Liver (tissue), 9 donors: ENCODE measurements around the gene PTHLH. TPM values are rescaled to one million over a fixed set of nuclear protein-coding genes. Genes with fewer than 3 reads are reported as not detected.

Source experiments
- DNase-seq: peaks from one replicate; pipeline ENCODE4 v3.0.0-alpha.2; 2017; ENCODE audit warnings: low spot score
- H3K27ac ChIP-seq, 2 donors: one replicate each; pipeline ENCODE4 v1.7.0; 2013; ENCODE audit warnings: inconsistent platforms in 2 of 2, low read length in 2 of 2, control low read depth in 1 of 2, low read depth in 1 of 2, mild to moderate bottlenecking in 1 of 2
- H3K27me3 ChIP-seq, 4 donors: one replicate each; pipeline versions ENCODE4 v1.6.1 to v1.7.0; 2013; ENCODE audit warnings: low read length in 3 of 4, inconsistent platforms in 1 of 4, mild to moderate bottlenecking in 1 of 4, moderate library complexity in 1 of 4; ENCODE audit not compliant: control insufficient read depth in 4 of 4, insufficient read depth in 4 of 4
- H3K36me3 ChIP-seq, 4 donors: one replicate each; pipeline versions ENCODE4 v1.6.1 to v1.7.0; 2013; ENCODE audit warnings: low read length in 3 of 4, mild to moderate bottlenecking in 3 of 4, low read depth in 1 of 4, moderate library complexity in 1 of 4; ENCODE audit not compliant: control insufficient read depth in 4 of 4, insufficient read depth in 3 of 4
- H3K4me1 ChIP-seq, 4 donors: one replicate each; pipeline versions ENCODE4 v1.6.1 to v1.7.0; 2013; ENCODE audit warnings: low read length in 3 of 4, mild to moderate bottlenecking in 3 of 4, moderate library complexity in 1 of 4; ENCODE audit not compliant: control insufficient read depth in 4 of 4, insufficient read depth in 4 of 4
- H3K4me3 ChIP-seq, 3 donors: one replicate each; pipeline versions ENCODE4 v1.6.1 to v1.7.0; 2013; ENCODE audit warnings: low read length in 3 of 3, control low read depth in 1 of 3, low read depth in 1 of 3, mild to moderate bottlenecking in 1 of 3
- H3K9ac ChIP-seq, 2 donors: one replicate each; pipeline ENCODE4 v1.7.0; 2013; ENCODE audit warnings: low read length in 2 of 2, mild to moderate bottlenecking in 2 of 2, moderate library complexity in 2 of 2, control low read depth in 1 of 2, low read depth in 1 of 2
- H3K9me3 ChIP-seq, 4 donors: one replicate each; pipeline versions ENCODE4 v1.6.1 to v1.7.0; 2013; ENCODE audit warnings: low read length in 3 of 4; ENCODE audit not compliant: control insufficient read depth in 4 of 4
- EGR1 ChIP-seq, 2 donors: IDR thresholded peaks; 2 replicates each; pipeline ENCODE4 v1.6.1; 2016 to 2018; ENCODE audit warnings: antibody characterized with exemption in 2 of 2, low read depth in 2 of 2
- FOXA1 ChIP-seq: IDR thresholded peaks from 2 replicates; pipeline ENCODE4 v1.6.1; 2016; ENCODE audit warnings: antibody characterized with exemption
- FOXA2 ChIP-seq: IDR thresholded peaks from 2 replicates; pipeline ENCODE4 v1.6.1; 2016; ENCODE audit warnings: antibody characterized with exemption
- GABPA ChIP-seq, 2 donors: IDR thresholded peaks in 1 of 2; conservative IDR thresholded peaks in 1 of 2; 2 replicates each; pipeline ENCODE4 v1.6.1; 2016; ENCODE audit warnings: antibody characterized with exemption in 2 of 2, mild to moderate bottlenecking in 1 of 2, moderate library complexity in 1 of 2
- HNF4A ChIP-seq, 2 donors: conservative IDR thresholded peaks; 2 replicates each; pipeline ENCODE4 v1.6.1; 2016; ENCODE audit warnings: antibody characterized with exemption in 2 of 2, mild to moderate bottlenecking in 2 of 2
- HNF4G ChIP-seq: IDR thresholded peaks from 2 replicates; pipeline ENCODE4 v1.6.1; 2016; ENCODE audit warnings: antibody characterized with exemption
- JUND ChIP-seq, 2 donors: IDR thresholded peaks; 2 replicates each; pipeline ENCODE4 v1.6.1; 2016; ENCODE audit warnings: antibody characterized with exemption in 2 of 2
- NR2F2 ChIP-seq: IDR thresholded peaks from 2 replicates; pipeline ENCODE4 v1.6.1; 2016; ENCODE audit warnings: antibody characterized with exemption
- RAD21 ChIP-seq, 2 donors: IDR thresholded peaks; 2 replicates each; pipeline ENCODE4 v1.6.1; 2016; ENCODE audit warnings: antibody characterized with exemption in 2 of 2, mild to moderate bottlenecking in 2 of 2
- RXRA ChIP-seq, 2 donors: IDR thresholded peaks; 2 replicates each; pipeline ENCODE4 v1.6.1; 2017 to 2018; ENCODE audit warnings: antibody characterized with exemption in 2 of 2, mild to moderate bottlenecking in 1 of 2
- SP1 ChIP-seq: IDR thresholded peaks from 2 replicates; pipeline ENCODE4 v1.6.1; 2018; ENCODE audit warnings: antibody characterized with exemption, mild to moderate bottlenecking
- TAF1 ChIP-seq: conservative IDR thresholded peaks from 2 replicates; pipeline ENCODE4 v1.6.1; 2016; ENCODE audit warnings: antibody characterized with exemption, mild to moderate bottlenecking
- YY1 ChIP-seq: IDR thresholded peaks from 2 replicates; pipeline ENCODE4 v1.6.1; 2016; ENCODE audit warnings: antibody characterized with exemption, mild to moderate bottlenecking
- WGBS: extraction: QIAGEN DNeasy Blood & Tissue Kit; methylation state at CpG from one replicate; pipeline ENCODE4 v1.1.7; 2013; 5-methylcytosine and 5-hydroxymethylcytosine counted together
- polyA plus RNA-seq, 2 donors: library from polyadenylated mRNA; stranded (reverse) in 1 of 2; unstranded in 1 of 2; fragments of 200-250 nt in 1 of 2; fragments of >200 nt in 1 of 2; fragmentation: Nextera tagmentation in 1 of 2; extraction: Ambion mirVana in 1 of 2; gene quantifications; one replicate each; pipeline versions ENCODE4 v1.2.1 to v1.2.3, GENCODE V29; 2013 to 2015
- total RNA-seq, 2 donors: library from RNA; depleted of rRNA; stranded (reverse); fragments of >200 nt; gene quantifications; one replicate each; pipeline ENCODE4 v1.2.3, GENCODE V29; 2014
- TF ChIP-seq, protein P1 (sequence below): IDR thresholded peaks from 2 replicates; pipeline ENCODE4 v1.6.1; 2016; ENCODE audit warnings: antibody characterized with exemption, mild to moderate bottlenecking
- TF ChIP-seq, protein P2 (sequence below): IDR thresholded peaks from 2 replicates; pipeline ENCODE4 v1.6.1; 2016; ENCODE audit warnings: antibody characterized with exemption
- TF ChIP-seq, protein P3 (sequence below): IDR thresholded peaks from 2 replicates; pipeline ENCODE4 v1.6.1; 2016; ENCODE audit warnings: antibody characterized with exemption
- TF ChIP-seq, protein P4 (sequence below): IDR thresholded peaks from 2 replicates; pipeline ENCODE4 v1.6.1; 2016; ENCODE audit warnings: antibody characterized with exemption
- TF ChIP-seq, protein P5 (sequence below): fragments of 150-350 bp; IDR thresholded peaks from 2 replicates; pipeline ENCODE4 v1.5.1; 2017; ENCODE audit warnings: improper control_type of control experiment, low read depth, low read length; ENCODE audit not compliant: missing input control
- donor health status: healthy.
- donor health status: healthy.
- donor health status: healthy.
- donor health status: healthy.
- donor health status: healthy.

PTHLH gene
- total and polyA plus RNA-seq, 4 donors, result not detected

DNA sequence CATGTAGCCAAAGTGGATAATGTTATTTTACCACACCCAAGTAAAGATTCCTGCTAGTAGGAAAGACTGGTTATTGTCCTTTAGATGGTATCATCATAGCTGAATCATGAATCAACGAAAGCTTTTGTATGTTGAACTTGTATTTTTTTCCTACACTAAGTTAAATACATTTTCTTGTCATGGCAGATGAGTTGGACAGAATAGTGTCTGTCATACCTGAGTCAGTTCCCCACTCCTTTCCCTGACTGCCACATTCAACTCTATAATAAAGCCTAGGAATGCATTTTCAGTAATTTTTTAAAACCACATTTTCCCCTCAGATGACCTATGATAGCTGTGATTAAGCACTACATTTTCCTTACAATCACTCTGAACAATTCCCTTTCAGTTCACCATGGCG lies 9.3 kb upstream of the PTHLH start:
- WGBS, result 56% methylated on average over 2 of the region's 2 CpGs

More for the DNA sequence above, 9.3 kb upstream of the PTHLH start:
- DNase-seq, result no peak
- peaks cover 0 to 2% (median 0%) of the 10 kb centered on the region in 4 donors for H3K9me3 ChIP-seq
- no peak for TF ChIP-seq HNF4G
- TF ChIP-seq, protein P1, sequence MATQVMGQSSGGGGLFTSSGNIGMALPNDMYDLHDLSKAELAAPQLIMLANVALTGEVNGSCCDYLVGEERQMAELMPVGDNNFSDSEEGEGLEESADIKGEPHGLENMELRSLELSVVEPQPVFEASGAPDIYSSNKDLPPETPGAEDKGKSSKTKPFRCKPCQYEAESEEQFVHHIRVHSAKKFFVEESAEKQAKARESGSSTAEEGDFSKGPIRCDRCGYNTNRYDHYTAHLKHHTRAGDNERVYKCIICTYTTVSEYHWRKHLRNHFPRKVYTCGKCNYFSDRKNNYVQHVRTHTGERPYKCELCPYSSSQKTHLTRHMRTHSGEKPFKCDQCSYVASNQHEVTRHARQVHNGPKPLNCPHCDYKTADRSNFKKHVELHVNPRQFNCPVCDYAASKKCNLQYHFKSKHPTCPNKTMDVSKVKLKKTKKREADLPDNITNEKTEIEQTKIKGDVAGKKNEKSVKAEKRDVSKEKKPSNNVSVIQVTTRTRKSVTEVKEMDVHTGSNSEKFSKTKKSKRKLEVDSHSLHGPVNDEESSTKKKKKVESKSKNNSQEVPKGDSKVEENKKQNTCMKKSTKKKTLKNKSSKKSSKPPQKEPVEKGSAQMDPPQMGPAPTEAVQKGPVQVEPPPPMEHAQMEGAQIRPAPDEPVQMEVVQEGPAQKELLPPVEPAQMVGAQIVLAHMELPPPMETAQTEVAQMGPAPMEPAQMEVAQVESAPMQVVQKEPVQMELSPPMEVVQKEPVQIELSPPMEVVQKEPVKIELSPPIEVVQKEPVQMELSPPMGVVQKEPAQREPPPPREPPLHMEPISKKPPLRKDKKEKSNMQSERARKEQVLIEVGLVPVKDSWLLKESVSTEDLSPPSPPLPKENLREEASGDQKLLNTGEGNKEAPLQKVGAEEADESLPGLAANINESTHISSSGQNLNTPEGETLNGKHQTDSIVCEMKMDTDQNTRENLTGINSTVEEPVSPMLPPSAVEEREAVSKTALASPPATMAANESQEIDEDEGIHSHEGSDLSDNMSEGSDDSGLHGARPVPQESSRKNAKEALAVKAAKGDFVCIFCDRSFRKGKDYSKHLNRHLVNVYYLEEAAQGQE, result no peak
- TF ChIP-seq NR2F2, result no peak
- TF ChIP-seq SP1, result no peak
- TF ChIP-seq, protein P2, sequence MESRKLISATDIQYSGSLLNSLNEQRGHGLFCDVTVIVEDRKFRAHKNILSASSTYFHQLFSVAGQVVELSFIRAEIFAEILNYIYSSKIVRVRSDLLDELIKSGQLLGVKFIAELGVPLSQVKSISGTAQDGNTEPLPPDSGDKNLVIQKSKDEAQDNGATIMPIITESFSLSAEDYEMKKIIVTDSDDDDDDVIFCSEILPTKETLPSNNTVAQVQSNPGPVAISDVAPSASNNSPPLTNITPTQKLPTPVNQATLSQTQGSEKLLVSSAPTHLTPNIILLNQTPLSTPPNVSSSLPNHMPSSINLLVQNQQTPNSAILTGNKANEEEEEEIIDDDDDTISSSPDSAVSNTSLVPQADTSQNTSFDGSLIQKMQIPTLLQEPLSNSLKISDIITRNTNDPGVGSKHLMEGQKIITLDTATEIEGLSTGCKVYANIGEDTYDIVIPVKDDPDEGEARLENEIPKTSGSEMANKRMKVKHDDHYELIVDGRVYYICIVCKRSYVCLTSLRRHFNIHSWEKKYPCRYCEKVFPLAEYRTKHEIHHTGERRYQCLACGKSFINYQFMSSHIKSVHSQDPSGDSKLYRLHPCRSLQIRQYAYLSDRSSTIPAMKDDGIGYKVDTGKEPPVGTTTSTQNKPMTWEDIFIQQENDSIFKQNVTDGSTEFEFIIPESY, result no peak
- no peak for TF ChIP-seq RXRA (IDR thresholded peaks at IDR 0.05)
- no peak for TF ChIP-seq YY1
- TF ChIP-seq JUND (IDR thresholded peaks at IDR 0.05), result no peak
- TF ChIP-seq, protein P3, sequence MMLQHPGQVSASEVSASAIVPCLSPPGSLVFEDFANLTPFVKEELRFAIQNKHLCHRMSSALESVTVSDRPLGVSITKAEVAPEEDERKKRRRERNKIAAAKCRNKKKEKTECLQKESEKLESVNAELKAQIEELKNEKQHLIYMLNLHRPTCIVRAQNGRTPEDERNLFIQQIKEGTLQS, result no peak
- TF ChIP-seq GABPA (IDR thresholded peaks at IDR 0.05 in 1 of 2, conservative IDR thresholded peaks at IDR 0.05 in 1 of 2), result no peak
- TF ChIP-seq, protein P4, sequence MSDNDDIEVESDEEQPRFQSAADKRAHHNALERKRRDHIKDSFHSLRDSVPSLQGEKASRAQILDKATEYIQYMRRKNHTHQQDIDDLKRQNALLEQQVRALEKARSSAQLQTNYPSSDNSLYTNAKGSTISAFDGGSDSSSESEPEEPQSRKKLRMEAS, result no peak
- no peak for TF ChIP-seq TAF1
- TF ChIP-seq FOXA2, result no peak
- TF ChIP-seq EGR1 (IDR thresholded peaks at IDR 0.05; ENCODE audit: low read depth in 2 of 2), result no peak
- TF ChIP-seq HNF4A (conservative IDR thresholded peaks at IDR 0.05), result no peak
- TF ChIP-seq FOXA1, result no peak
- TF ChIP-seq RAD21 (IDR thresholded peaks at IDR 0.05), result no peak
- TF ChIP-seq, protein P5, sequence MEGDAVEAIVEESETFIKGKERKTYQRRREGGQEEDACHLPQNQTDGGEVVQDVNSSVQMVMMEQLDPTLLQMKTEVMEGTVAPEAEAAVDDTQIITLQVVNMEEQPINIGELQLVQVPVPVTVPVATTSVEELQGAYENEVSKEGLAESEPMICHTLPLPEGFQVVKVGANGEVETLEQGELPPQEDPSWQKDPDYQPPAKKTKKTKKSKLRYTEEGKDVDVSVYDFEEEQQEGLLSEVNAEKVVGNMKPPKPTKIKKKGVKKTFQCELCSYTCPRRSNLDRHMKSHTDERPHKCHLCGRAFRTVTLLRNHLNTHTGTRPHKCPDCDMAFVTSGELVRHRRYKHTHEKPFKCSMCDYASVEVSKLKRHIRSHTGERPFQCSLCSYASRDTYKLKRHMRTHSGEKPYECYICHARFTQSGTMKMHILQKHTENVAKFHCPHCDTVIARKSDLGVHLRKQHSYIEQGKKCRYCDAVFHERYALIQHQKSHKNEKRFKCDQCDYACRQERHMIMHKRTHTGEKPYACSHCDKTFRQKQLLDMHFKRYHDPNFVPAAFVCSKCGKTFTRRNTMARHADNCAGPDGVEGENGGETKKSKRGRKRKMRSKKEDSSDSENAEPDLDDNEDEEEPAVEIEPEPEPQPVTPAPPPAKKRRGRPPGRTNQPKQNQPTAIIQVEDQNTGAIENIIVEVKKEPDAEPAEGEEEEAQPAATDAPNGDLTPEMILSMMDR, result no peak
- peaks cover 0 to 3% (median 0%) of the 10 kb centered on the region in 4 donors for H3K27me3 ChIP-seq
- no peaks in the 10 kb centered on the region for H3K4me1 ChIP-seq
- no peak overlapping the region for H3K27ac ChIP-seq
- H3K4me3 ChIP-seq, result no peak overlapping the region
- no peak overlapping the region for H3K9ac ChIP-seq
- H3K36me3 ChIP-seq, result no peaks in the 10 kb centered on the region
